GM19099 (cell line): ENCODE data around the gene RDH14.

Experiments
- POLR2A ChIP-seq: IDR thresholded peaks from 3 replicates; pipeline ENCODE4 v1.6.1; 2011; ENCODE audit warnings: low read depth; ENCODE audit not compliant: insufficient read length; ENCODE audit errors: extremely low read depth

RDH14 gene

DNA sequence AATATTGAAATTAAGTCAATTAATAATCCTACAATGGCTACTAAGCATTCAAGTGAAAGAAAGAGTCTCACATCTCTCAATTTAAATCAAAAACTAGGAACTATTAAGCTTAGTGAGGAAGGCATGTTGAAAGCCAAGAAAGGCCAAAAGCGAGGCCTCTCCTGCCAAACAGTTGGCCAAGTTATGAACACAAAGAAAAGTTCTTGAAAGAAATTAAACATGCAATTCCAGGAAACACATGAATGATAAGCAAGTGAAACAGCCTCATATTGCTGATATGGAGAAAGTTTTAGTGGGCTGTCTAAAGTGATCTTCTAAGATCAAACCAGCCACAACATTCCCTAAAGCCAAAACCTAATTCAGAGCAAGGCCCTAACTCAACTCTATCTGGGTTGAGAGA is 11.8 kb downstream of the RDH14 start:
- TF ChIP-seq POLR2A = no peak

DNA sequence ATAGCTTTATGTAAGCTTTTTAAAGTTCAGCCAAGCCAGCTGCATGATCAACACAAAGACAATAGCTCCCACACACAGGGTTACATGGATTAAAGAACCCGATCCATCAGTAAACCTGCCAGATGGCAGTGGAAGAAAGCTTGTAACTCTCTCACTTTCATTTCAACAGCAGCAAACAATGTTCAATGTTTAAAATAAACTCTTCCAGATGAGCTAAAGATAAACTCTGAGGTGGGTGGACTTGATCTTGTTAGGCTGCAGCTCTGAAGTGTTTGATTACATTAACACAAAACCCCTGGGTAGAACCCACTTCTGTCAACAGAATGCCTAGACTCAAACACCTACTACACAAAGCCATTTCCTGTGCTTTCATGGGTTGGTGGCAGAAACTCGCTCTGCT is 13.9 kb downstream of the RDH14 start:
- TF ChIP-seq POLR2A = no peak

DNA sequence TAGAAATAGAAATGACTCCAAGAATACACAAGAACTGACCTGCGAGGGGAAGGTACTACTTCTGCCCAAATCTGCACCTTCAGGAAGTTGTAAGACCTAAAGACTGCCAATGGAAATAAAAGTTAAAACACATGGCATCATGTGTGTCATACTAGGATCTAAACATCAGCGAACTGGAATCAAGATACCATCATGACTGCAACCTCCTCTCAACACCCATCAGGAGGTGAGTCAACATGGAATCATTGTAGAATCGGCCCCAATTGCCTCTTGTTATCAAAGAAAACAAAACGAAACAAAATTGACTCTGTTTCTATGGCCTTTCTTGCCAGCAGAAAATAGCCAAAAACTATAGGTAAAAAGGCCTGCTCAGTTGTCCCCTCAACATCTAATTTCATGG is 15.1 kb downstream of the RDH14 start:
- no peak for TF ChIP-seq POLR2A

DNA sequence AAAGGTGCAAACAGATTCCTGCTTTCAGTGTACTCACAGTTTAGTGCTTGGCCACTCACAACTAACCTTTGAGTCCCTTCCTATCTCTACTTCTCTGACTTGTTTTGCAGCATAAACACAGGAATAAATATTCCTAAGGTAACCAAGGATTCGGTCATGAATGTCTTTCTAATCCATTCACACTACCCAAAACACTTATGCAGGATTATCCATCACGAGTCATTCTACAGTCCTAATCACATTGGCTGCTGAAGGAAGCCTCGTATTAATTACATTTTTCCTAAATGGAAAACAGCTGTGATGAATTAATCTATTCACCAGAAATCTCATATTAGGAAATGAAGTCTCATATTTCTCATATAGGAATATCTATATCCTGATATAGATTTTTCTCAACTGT is 16.3 kb downstream of the RDH14 start:
- TF ChIP-seq POLR2A = no peak

DNA sequence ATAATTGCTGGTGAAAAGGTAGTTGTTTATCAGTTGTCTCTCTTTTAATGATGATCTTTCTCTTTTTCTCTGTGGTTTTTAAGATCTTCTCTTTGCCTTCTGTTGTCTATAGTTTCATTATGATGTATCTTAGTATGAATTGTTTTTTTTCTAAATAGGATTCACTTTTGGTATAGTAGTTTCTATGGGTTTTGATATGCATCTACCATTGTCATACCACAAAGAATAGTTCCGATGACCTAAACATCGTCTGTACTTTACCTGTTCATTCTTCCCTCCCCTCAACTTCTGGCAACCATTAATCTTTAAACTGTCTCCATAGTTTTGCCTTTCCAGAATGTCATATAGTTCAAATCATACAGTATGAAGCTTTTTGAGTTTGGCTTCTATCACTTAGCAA is 19.6 kb downstream of the RDH14 start:
- TF ChIP-seq POLR2A = no peak

DNA sequence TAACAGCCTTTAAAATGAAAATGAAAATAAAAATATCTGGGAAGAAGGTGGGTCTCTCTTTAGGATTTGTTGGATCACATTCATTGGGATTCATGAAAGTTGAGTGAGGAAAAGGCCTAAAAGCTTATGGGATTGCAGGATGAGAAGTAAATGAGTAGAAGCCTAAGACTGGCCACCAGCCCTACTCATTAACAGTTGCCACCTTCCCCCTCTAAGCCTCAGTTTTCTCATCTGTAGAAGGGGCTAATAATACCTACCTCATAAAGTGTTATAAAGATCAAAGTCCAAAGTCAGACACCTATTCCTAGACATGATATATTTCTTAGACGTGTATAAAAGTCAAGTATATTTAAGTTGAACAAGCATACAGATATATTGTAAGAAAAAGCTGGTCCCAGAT is 23.8 kb downstream of the RDH14 start:
- no peak for TF ChIP-seq POLR2A

DNA sequence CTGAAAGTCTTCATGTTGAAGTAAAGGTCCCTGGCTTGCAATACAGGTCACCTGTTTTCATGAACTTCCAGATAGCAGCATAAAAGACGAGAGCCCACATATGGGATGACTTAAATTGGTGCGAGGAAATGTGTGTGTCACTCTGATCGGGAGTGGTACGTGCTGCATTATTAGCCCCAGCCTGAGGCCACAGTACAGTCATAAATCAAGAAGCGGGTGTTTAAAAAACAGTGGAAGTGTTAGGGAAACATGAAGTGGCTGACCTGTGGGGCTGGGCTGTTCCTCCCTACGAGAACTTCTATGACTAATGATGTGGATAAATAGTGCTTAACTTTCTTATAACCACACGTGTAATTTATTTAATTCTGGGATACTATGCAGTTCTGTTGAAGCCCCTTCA is 24.4 kb downstream of the RDH14 start:
- no peak for TF ChIP-seq POLR2A

DNA sequence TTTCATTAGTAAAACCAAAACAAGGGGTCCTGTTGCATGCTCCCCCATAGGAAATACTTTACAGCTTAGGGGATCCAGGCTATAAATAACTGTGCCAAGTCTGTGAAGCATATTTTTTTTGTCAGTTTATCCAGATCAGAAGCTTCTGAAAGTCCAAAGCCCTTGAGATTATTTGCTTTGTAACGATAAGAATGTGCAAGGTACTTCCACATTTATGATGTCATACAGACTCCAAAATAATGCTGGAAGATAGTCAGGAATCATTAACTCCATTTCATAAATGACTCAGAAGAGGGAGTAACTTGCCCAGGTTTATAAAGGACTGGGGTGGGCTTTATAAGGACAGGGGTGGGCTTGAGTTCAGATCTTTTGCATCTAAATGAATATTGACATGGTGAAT is 29.3 kb downstream of the RDH14 start:
- TF ChIP-seq POLR2A = no peak

DNA sequence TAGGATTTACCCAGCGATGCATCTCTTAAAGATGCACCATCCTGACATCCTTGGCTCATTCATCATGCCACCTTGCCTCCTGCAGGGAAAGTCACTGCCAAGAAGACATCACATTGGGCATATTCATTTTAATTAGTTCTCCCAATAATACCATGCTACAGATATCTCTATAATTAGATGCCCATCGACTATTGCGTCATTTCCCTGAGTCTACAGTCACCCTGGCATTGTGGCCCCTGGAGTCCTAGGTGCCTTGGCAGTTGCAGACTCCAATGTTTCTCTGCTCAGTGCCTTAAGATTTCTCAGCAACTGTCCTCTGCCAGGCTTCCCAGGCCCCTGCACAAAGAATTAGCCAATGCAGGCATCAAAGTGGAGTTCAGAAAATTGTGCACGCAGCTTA is 32.6 kb downstream of the RDH14 start:
- no peak for TF ChIP-seq POLR2A

DNA sequence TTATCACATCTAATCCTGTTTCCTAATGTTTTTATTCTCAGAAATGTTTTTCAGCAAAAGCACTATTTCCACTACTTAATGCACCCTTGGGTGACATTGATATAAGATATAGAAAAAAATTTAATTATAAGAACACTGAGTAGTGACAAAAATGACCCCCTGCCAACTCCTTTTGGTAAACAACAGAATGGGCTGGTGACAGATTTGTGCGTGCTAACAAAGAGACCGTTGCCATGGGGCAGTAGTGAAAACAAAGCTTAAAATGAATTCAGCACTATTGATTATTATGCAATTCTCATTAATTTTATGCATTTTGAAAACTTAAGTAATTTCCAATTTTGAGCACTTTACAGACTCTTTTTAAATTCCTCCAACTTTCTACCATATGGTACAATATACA is 33.1 kb downstream of the RDH14 start:
- no peak for TF ChIP-seq POLR2A

DNA sequence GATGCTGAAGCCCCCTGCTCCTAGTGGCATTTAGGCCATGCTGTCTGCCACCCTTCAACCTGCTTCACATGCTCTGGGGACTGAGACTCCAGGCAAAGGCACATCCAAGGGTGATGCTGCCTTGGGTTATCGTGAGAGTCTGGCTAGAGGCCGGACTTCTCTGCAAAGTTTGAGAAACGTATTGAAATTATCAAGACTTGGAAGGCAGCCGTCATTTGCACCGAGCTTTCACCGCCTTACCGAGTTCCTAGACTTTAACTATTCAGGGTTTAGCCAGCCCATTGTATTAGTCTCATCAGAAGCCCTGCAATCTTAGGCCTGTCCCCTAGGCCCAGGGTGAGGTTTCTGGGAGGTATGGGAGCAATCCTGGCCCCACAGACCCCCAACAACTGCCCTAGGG is 34.0 kb downstream of the RDH14 start:
- TF ChIP-seq POLR2A = no peak

DNA sequence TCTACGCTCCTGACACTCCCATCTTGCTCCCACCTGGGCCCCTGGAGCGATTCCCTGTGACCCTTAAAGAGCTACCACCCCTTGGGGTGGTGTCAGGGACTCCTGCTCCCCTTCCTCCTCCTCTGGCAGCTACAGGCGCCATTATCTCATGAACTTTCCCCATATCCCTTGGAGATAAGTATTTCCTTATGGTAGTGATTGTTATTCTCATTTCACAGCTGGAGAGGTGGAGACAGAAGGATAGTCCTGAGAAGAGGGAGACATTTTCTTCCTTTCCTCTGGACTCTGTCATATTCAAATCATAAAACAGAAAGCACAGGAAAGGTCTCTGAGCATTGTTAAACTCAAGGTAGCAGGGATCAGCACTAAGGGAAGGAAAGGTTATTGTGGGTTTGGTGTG is 34.6 kb downstream of the RDH14 start:
- TF ChIP-seq POLR2A = no peak

DNA sequence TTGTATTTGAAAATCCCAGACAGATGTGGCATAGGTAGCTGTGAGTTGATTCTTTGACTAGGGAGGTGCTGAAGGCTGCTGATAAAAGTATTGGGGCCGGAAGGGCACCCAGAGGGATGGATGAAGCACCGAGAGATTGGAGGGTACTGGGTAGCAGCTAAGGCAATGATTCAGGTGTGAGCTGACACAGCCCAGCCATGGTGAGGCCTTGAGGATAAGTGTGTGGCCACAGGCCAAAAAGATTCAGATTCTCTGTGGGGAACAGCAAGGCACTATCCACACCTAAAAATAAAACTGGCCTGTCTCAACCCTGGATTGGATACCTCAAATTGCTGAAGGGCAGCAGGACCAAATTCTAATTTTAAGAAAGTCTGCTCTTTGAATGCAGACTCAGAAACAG is 35.2 kb downstream of the RDH14 start:
- no peak for TF ChIP-seq POLR2A

DNA sequence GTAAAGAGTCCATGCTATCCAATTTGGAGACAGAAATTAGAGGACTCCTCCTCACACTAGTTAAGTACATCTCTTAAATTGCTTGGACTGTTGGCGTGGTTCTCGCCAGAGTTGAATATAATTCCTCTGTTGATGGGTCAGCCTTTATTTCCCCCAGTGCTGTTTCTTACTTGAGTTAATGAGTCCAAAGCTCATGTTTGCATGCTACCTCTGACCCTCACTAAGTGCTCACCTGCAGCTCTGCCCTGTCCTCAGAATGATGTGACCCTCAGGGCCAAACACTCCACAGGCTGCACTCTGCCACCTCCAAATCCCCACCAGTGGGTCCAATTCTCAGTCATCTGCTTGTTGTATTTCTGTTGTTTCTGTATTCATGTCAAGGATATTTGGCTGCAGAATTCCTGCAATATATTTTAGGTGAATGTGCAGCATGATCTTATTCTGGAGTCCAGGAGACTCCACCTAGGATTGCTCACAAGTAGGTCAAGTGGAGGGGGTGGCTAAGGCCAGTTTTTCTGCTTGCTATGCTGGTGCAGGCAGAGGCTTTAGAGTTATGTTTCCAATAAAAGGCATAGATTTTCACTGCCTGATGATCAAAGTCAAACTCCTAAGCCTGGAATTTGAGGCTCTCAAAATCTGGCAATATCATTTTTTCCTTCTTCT is 37.8 kb downstream of the RDH14 start:
- no peak for TF ChIP-seq POLR2A

DNA sequence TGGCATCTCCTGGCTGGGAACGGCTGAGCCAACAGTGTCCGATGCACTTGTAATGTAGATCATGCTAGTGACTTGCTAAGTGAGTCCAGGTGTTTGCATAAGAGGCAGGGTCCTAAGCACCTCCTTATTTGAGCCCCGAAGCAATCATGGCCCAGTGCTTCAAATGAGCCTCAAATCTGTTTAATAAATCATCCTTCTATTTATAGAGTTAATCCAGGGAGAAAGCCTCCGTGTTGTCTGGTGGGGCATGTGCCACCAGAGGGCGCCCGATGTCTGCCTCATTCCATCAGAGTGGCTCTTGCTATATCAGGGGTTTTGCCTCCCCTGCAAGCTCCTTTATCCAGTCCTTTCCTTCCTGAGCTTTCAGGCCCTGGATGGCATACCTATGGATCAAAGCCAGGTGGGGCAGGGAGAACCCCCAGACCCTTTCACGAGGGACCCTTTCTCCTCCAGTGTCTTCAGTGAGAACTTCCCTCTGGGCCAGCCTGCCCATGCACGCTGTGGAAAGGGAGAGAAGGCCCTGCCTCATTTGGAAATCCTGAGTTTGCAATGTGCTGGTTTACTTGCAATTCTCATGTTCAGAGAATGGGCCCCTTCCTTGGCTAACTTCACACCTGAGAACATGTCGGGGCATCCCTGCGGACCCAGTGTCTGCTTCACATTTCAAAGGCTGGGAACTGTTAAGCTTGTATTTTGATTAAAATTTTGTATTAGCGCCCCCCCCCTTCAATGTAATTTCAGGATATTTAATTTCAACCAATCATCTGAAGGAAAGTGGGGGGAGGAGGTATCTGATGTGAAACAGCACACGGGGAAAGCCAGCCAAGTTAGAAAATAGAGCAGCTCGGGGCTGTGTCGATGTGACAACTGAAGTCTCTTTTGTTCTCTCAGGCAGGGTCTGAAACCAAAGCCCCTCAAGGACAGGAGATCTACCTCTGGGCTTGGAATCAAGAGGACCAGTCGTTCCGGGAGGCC is 39.7 kb downstream of the RDH14 start:
- no peak for TF ChIP-seq POLR2A

DNA sequence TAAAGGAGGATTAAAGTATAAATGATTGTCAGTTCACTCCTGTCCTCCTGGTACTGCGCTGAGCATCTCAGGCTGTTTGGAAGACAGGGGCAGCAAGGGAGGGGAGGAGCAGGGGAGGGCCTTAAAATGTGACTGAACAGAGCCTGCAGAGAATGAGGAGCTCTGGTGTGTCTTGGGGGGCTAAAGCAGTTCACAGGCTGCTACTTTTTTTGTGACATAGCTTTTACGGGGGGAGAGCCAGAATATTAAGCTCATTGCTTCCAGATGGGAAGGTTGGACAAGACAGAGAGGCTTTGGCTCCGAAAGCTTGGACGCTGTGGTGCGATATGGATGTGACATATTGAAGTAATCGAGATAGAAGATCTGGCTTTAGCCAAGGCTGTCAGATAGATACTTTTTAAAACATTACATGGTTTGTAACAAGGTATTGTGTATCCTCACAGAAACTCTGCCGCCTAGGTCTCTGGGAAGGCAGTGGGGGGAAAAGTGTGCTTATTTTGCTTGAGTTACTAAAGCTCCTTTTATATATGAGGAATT is 40.5 kb downstream of the RDH14 start:
- no peak for TF ChIP-seq POLR2A

DNA sequence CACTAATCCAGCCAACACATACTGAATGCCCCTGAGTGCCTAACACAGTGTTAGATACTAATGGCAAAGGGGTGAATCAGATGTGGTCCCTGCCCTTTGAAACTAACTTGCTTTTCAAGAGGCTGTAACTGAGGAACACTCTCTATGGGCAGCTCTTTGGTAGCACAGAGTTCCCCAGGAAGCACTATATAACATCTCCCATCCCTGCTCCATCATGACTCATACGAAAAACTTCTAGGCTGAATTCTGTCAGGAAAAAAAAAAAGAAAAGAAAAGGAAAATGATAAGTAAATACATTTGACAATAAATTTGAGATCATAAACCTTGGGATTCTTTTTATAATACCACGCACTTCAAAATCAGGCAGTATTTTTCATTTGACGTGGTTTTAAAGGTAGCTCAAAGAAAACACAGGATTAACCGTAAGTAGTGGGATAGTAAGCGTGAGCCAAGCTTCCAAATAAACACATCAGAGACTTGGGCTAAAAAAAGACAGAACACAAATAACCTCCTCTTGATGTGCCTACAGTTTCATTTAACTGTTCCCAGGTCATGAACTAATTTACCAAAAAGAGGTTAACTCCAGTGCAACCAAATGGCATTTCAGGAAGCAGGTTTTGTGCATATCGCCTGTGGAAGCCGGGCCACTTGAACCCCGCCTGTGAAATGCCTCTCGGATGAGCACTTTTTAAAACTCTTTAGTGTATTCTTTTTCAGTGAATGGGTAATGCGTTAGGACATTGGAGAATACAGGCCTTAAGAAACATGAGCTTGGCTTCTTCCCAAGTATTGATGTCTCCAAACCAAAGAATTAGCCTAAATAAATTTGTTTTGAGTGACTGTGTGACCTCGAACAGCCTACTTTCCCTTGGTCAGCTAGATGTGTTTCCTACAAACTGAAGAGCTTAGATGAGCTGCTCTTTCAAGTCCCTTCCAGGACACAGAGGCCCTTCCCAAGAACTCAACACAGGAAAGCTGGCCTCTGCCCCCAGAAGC is 42.0 kb downstream of the RDH14 start:
- no peak for TF ChIP-seq POLR2A
